H9 (cell line): Measurements from ENCODE around the gene PDE4A. TPM values are rescaled to one million over a fixed set of nuclear protein-coding genes. Genes with fewer than 3 reads are reported as not detected.

Experiments
- DNase-seq: peaks from one replicate; pipeline ENCODE4 v3.0.0-alpha.2; 2017
- H2AFZ ChIP-seq: one replicate; pipeline ENCODE4 v1.6.1; 2013; ENCODE audit warnings: mild to moderate bottlenecking, low read length, control low read depth, moderate library complexity
- H2AK5ac ChIP-seq: 2 replicates; pipeline ENCODE4 v1.6.1; 2013; ENCODE audit warnings: low read length, control low read depth, mixed read lengths; ENCODE audit not compliant: insufficient read length
- H2BK120ac ChIP-seq: one replicate; pipeline ENCODE4 v1.6.1; 2013; ENCODE audit warnings: low read depth, mild to moderate bottlenecking, low read length, control low read depth, inconsistent platforms; ENCODE audit not compliant: poor library complexity, severe bottlenecking
- H2BK12ac ChIP-seq: 2 replicates; pipeline ENCODE4 v1.6.1; 2013; ENCODE audit warnings: low read length, control low read depth, mixed read lengths, low read depth; ENCODE audit not compliant: insufficient read length
- H2BK15ac ChIP-seq: 2 replicates; pipeline ENCODE4 v1.6.1; 2013; ENCODE audit warnings: low read depth, low read length, control low read depth
- H2BK20ac ChIP-seq: one replicate; pipeline ENCODE4 v1.6.1; 2013; ENCODE audit warnings: low read depth, mild to moderate bottlenecking, low read length, control low read depth, inconsistent platforms; ENCODE audit not compliant: poor library complexity, severe bottlenecking
- H2BK5ac ChIP-seq: 2 replicates; pipeline ENCODE4 v1.6.1; 2013; ENCODE audit warnings: low read length, control low read depth, mixed read lengths; ENCODE audit not compliant: insufficient read length
- H3K14ac ChIP-seq: 2 replicates; pipeline ENCODE4 v1.6.1; 2013; ENCODE audit warnings: low read length, control low read depth; ENCODE audit not compliant: insufficient read depth
- H3K18ac ChIP-seq: 2 replicates; pipeline ENCODE4 v1.6.1; 2013; ENCODE audit warnings: low read depth, mild to moderate bottlenecking, mixed read lengths, low read length, control low read depth; ENCODE audit not compliant: insufficient read length
- H3K23ac ChIP-seq: 2 replicates; pipeline ENCODE4 v1.6.1; 2013; ENCODE audit warnings: low read length, control low read depth, mixed read lengths, low read depth; ENCODE audit not compliant: insufficient read length
- H3K23me2 ChIP-seq: 2 replicates; pipeline ENCODE4 v1.6.1; 2013; ENCODE audit warnings: low read depth, mild to moderate bottlenecking, mixed read lengths, low read length, control low read depth; ENCODE audit not compliant: insufficient read length, poor library complexity, severe bottlenecking
- H3K27ac ChIP-seq: 2 replicates; pipeline ENCODE4 v1.5.1; 2013; ENCODE audit warnings: low read length, control low read depth, mixed read lengths, low read depth; ENCODE audit not compliant: insufficient read length
- H3K27me3 ChIP-seq: 2 replicates; pipeline ENCODE4 v1.6.1; 2013; ENCODE audit warnings: low read length, control low read depth, inconsistent platforms; ENCODE audit not compliant: insufficient read depth
- H3K4ac ChIP-seq: 2 replicates; pipeline ENCODE4 v1.6.1; 2013; ENCODE audit warnings: low read depth, mild to moderate bottlenecking, control low read depth, inconsistent platforms, low read length, moderate library complexity
- H3K4me1 ChIP-seq: 2 replicates; pipeline ENCODE4 v1.6.1; 2013; ENCODE audit warnings: low read length, control low read depth, inconsistent platforms; ENCODE audit not compliant: insufficient read depth
- H3K4me2 ChIP-seq: 2 replicates; pipeline ENCODE4 v1.6.1; 2013; ENCODE audit warnings: low read length, control low read depth, mixed read lengths; ENCODE audit not compliant: insufficient read length, insufficient read depth
- H3K56ac ChIP-seq: 2 replicates; pipeline ENCODE4 v1.6.1; 2013; ENCODE audit warnings: low read depth, mild to moderate bottlenecking, mixed read lengths, low read length, control low read depth; ENCODE audit not compliant: insufficient read length
- H3K79me1 ChIP-seq: 2 replicates; pipeline ENCODE4 v1.6.1; 2013; ENCODE audit warnings: low read depth, mild to moderate bottlenecking, moderate library complexity, low read length, control low read depth, inconsistent platforms; ENCODE audit not compliant: insufficient read depth, poor library complexity, severe bottlenecking
- H3K79me2 ChIP-seq: 2 replicates; pipeline ENCODE4 v1.6.1; 2013; ENCODE audit warnings: low read length, control low read depth, inconsistent platforms; ENCODE audit not compliant: insufficient read depth
- H3K9ac ChIP-seq: 2 replicates; pipeline ENCODE4 v1.6.1; 2013; ENCODE audit warnings: low read length, control low read depth, mixed read lengths; ENCODE audit not compliant: insufficient read length; ENCODE audit errors: extremely low read depth
- H3K9me3 ChIP-seq: one replicate; pipeline ENCODE4 v1.6.1; 2013; ENCODE audit warnings: low read depth, low read length, inconsistent platforms; ENCODE audit not compliant: control insufficient read depth
- H3T11ph ChIP-seq: one replicate; pipeline ENCODE4 v1.6.1; 2013; ENCODE audit warnings: mild to moderate bottlenecking, low read length, control low read depth, inconsistent platforms
- H4K20me1 ChIP-seq: one replicate; pipeline ENCODE4 v1.6.1; 2013; ENCODE audit not compliant: control insufficient read depth, insufficient read length, insufficient read depth
- H4K5ac ChIP-seq: 2 replicates; pipeline ENCODE4 v1.6.1; 2013; ENCODE audit warnings: low read depth, mild to moderate bottlenecking, mixed read lengths, low read length, control low read depth; ENCODE audit not compliant: insufficient read length
- H4K8ac ChIP-seq: replicated peaks from 2 replicates; pipeline ENCODE4 v1.6.1; 2013; ENCODE audit warnings: low read length, control low read depth, mixed read lengths, low read depth; ENCODE audit not compliant: insufficient read length
- H4K91ac ChIP-seq: 2 replicates; pipeline ENCODE4 v1.6.1; 2013; ENCODE audit warnings: low read depth, mild to moderate bottlenecking, moderate library complexity, mixed read lengths, low read length, control low read depth; ENCODE audit not compliant: insufficient read length
- H3K27ac Mint-ChIP-seq, 3 experiments: 2 replicates in 2 of 3; 3 replicates in 1 of 3; pipeline ENCODE4 v1.8.0; 2020 to 2021; ENCODE audit warnings: mixed read lengths in 3 of 3, mild to moderate bottlenecking in 1 of 3, moderate library complexity in 1 of 3
- H3K27me3 Mint-ChIP-seq: 2 replicates; pipeline ENCODE4 v1.8.0; 2021; ENCODE audit warnings: low read depth, mild to moderate bottlenecking, moderate library complexity, mixed read lengths
- H3K36me3 Mint-ChIP-seq, 3 experiments: 2 replicates in 2 of 3; 3 replicates in 1 of 3; pipeline ENCODE4 v1.8.0; 2020 to 2021; ENCODE audit warnings: low read depth in 3 of 3, mixed read lengths in 3 of 3; ENCODE audit not compliant: insufficient read depth in 1 of 3
- H3K4me1 Mint-ChIP-seq, 2 experiments: 2 replicates each; pipeline ENCODE4 v1.8.0; 2020; ENCODE audit warnings: mixed read lengths in 2 of 2
- H3K4me3 Mint-ChIP-seq, 2 experiments: 2 replicates in 1 of 2; 3 replicates in 1 of 2; pipeline ENCODE4 v1.8.0; 2020 to 2021; ENCODE audit warnings: mild to moderate bottlenecking in 2 of 2, mixed read lengths in 2 of 2, moderate library complexity in 1 of 2
- H3K9me3 Mint-ChIP-seq, 2 experiments: 2 replicates in 1 of 2; 3 replicates in 1 of 2; pipeline ENCODE4 v1.8.0; 2020; ENCODE audit warnings: mild to moderate bottlenecking in 2 of 2, mixed read lengths in 2 of 2, moderate library complexity in 1 of 2
- WGBS: extraction: QIAGEN DNeasy Blood & Tissue Kit; methylation state at CpG from one replicate; pipeline ENCODE4 v1.1.7; 2013; ENCODE audit warnings: missing lambda C conversion rate, low lambda C conversion rate, mixed read lengths; ENCODE audit not compliant: insufficient read length; ENCODE audit errors: extremely low coverage; 5-methylcytosine and 5-hydroxymethylcytosine counted together
- total RNA-seq: library from RNA; stranded (reverse); gene quantifications from 2 replicates; pipeline ENCODE4 v1.2.1, GENCODE V29; 2021
- TF ChIP-seq, protein P1 (sequence below): fragments of 200-600 bp; sonication (generic); conservative IDR thresholded peaks from 3 replicates; pipeline ENCODE4 v1.8.0; 2021; ENCODE audit warnings: antibody characterized with exemption, mild to moderate bottlenecking

The PDE4A gene
- total RNA-seq, 1 experiment from 2014 or later: 8.5 TPM

DNA sequence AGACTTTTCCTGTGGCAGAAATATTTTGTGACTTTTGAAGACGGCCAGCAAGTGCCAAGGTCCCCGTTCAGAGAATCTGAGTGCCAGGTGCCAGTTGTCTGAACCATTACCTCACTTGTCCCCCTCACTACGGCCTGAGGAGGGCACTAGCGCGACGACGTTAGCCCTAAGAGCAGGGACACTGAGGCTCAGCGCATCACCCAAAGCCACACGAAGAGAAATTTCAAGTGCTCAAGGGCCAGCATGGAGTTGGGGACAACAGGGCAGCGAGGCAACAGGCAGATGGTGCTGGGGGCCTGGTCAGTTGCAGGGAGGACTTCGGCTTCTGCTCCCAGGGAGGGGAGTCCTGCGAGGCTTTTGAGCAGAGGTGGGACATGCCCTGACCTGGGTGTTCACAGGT lies 30.5 kb upstream of the PDE4A start:
- WGBS: no CpG with 5 or more reads among the region's 12 CpGs
- H2AK5ac ChIP-seq: no peak overlapping the region
- no peak overlapping the region for H2BK120ac ChIP-seq
- H4K91ac ChIP-seq: no peak overlapping the region
- H3K4me1 Mint-ChIP-seq: peaks cover 8 to 9% of the 10 kb centered on the region in 2 experiments; a peak in 3 of 4 replicates
- H3K9me3 Mint-ChIP-seq: no peaks in the 10 kb centered on the region
- peaks cover 2% of the 10 kb centered on the region; the same call in 1 of the 2 replicates for H3K27me3 Mint-ChIP-seq
- no peak overlapping the region for H3K56ac ChIP-seq
- H3K27me3 ChIP-seq: no peaks in the 10 kb centered on the region
- no peaks in the 10 kb centered on the region for H3K4me1 ChIP-seq
- H3K23me2 ChIP-seq: peaks cover 3% of the 10 kb centered on the region
- TF ChIP-seq, protein P1, sequence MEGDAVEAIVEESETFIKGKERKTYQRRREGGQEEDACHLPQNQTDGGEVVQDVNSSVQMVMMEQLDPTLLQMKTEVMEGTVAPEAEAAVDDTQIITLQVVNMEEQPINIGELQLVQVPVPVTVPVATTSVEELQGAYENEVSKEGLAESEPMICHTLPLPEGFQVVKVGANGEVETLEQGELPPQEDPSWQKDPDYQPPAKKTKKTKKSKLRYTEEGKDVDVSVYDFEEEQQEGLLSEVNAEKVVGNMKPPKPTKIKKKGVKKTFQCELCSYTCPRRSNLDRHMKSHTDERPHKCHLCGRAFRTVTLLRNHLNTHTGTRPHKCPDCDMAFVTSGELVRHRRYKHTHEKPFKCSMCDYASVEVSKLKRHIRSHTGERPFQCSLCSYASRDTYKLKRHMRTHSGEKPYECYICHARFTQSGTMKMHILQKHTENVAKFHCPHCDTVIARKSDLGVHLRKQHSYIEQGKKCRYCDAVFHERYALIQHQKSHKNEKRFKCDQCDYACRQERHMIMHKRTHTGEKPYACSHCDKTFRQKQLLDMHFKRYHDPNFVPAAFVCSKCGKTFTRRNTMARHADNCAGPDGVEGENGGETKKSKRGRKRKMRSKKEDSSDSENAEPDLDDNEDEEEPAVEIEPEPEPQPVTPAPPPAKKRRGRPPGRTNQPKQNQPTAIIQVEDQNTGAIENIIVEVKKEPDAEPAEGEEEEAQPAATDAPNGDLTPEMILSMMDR: peak; percentile 58
- H3K79me1 ChIP-seq: no peaks in the 10 kb centered on the region
- no peak overlapping the region for H2AFZ ChIP-seq
- H3K23ac ChIP-seq: no peak overlapping the region
- H3K4ac ChIP-seq: no peak overlapping the region
- no peak overlapping the region for H3K9ac ChIP-seq
- no peak overlapping the region for H3T11ph ChIP-seq
- no peak overlapping the region for H2BK20ac ChIP-seq
- H4K5ac ChIP-seq: no peak overlapping the region
- no peak overlapping the region for H2BK15ac ChIP-seq
- no peak overlapping the region for H2BK5ac ChIP-seq
- H4K20me1 ChIP-seq: no peaks in the 10 kb centered on the region
- H3K18ac ChIP-seq: peak overlapping the region; percentile 42
- no peak overlapping the region for H3K27ac ChIP-seq
- H3K36me3 Mint-ChIP-seq: peaks cover 15 to 38% (median 29%) of the 10 kb centered on the region in 3 experiments; a peak in 6 of 7 replicates
- H2BK12ac ChIP-seq: peak overlapping the region; percentile 33
- no peak overlapping the region for H4K8ac ChIP-seq
- H3K9me3 ChIP-seq: no peaks in the 10 kb centered on the region
- H3K79me2 ChIP-seq: no peaks in the 10 kb centered on the region
- H3K14ac ChIP-seq: no peak overlapping the region
- peak overlapping the region in 2 of 3 experiments; percentile 34 to 83; a peak in 2 of 7 replicates for H3K27ac Mint-ChIP-seq
- H3K4me2 ChIP-seq: no peak overlapping the region
- H3K4me3 Mint-ChIP-seq: no peak overlapping the region
- peak; percentile 68 for DNase-seq
